Left ventricle myocardium superior (tissue), 1 donor: Measurements from ENCODE around the gene CSNK1G1. TPM values are rescaled to one million over a fixed set of nuclear protein-coding genes. Genes with fewer than 3 reads are reported as not detected.
A peak's percentile ranks its signal among the peaks of the same experiment; 100 is the strongest.
"Not testable (repeated sequence)": the region's sequence is repeated elsewhere in the genome, so short reads cannot be mapped to it uniquely, and the experiment has no call there.

Experiments used
- ATAC-seq: fragments of 200-7000 bp; cut with Tn5 transposase; one replicate; pipeline ENCODE4 v1.9.1; 2020; ENCODE audit warnings: mild to moderate bottlenecking, moderate library complexity
- DNase-seq: peaks from one replicate; pipeline ENCODE4 v3.0.0-alpha.2; 2020
- intact Hi-C: fragments of 100-400 bp; cut with micrococcal nuclease; formaldehyde crosslinking; loops from one replicate; pipeline ENCODE4 v1.11.0; 2022
- total RNA-seq: library from RNA; stranded (reverse); fragmentation: NEBNext Ultra II Directional; extraction: Animal tissue kit (Norgen Biotek cat#: 25700); gene quantifications from one replicate; pipeline ENCODE4 v1.2.1, GENCODE V29; 2021
- donor health status: DM: no; HTN: yes; CAD: no; lungs with severe emphysema.

Gene CSNK1G1
- total RNA-seq, 1 donor from 2014 or later: 8.2 TPM

GRCh38 chr15:64249883-64250575, 105.9 kb downstream of the CSNK1G1 start:
- no peak for DNase-seq
- no peak for ATAC-seq
- intact Hi-C loops: no loop called here

- DNase-seq (no peak), ATAC-seq (no peak)
- intact Hi-C loops: no loop called here
Measured at GRCh38 chr15:64249406-64249805, 106.6 kb downstream of the CSNK1G1 start.

GRCh38 chr15:64247906-64248541, 107.9 kb downstream of the CSNK1G1 start:
- ATAC-seq (peak; percentile 80), DNase-seq (no peak)
- intact Hi-C loops: no loop called here

- ATAC-seq (no peak), DNase-seq (no peak)
- intact Hi-C loops: no loop called here
Measured at GRCh38 chr15:64247535-64247905, 108.5 kb downstream of the CSNK1G1 start.

- DNase-seq: no peak
- intact Hi-C loops: no loop called here
- no peak for ATAC-seq
Measured at GRCh38 chr15:64246364-64247189, 109.4 kb downstream of the CSNK1G1 start.

DNA sequence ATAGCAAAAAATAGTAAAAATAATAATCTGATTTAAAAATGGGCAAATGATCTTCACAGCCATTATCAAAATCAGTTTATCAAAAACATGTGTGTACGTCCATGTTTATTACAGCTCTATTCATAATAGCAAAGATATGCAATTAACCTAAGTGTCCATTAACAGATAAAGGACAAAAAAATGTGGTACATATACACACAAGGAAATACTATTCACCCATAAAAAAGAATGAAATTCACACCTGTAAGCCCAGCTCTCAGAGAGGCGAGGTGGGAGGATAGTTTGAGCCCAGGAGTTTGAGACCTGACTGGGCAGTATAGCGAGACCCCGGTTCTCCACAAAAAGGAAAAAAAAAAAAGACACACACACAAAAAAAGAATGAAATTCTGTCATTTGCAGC, 110.6 kb downstream of the CSNK1G1 start:
- no peak for DNase-seq
- intact Hi-C loops: no loop called here
- no peak for ATAC-seq

DNA sequence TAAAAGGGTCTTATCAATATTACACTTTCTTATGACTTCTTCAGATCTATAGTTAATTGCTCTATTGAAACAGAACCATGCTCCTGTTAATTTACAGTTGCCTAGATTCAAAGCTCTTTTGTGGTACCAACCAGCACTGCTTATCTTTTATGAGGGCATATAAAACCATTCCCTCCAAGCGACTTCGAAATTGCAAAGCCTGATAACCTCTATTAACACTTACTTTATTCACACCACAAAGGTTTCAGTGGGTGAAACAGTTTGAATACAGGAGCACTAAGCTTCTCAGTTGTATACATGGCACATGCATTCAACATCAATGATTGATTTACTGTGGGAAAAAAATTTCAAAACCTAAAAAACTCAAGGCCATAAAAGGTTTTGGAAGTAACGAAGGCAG, 118.3 kb downstream of the CSNK1G1 start:
- no peak for ATAC-seq
- no peak for DNase-seq
- intact Hi-C loops: no loop called here

- DNase-seq: no peak
- no peak for ATAC-seq
- intact Hi-C loops: no loop called here
Measured at GRCh38 chr15:64236156-64236894, 119.6 kb downstream of the CSNK1G1 start.

- intact Hi-C loops: no loop called here
- ATAC-seq (no peak), DNase-seq (no peak)
Measured at GRCh38 chr15:64235552-64235951, 120.4 kb downstream of the CSNK1G1 start.

DNA sequence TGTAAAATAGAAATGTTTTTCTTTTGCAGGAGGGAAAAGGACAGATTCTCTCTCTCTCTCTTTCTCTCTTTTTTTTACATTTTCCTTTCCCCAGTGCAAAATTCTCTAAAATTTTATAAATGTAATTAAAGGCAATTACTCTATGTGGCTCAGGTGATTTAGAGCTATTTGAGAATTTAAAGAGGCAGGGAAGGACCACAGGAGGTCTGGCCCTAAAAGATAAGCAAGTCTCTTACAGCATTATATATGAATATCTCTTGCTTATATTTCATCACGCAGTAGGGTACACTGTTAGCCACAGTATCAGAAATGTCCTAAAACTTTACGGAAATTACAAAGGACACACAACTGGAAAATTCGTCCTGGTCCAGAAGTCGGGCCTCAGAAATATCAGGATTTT, 122.7 kb downstream of the CSNK1G1 start:
- intact Hi-C loops: no loop called here
- DNase-seq: no peak
- ATAC-seq: no peak

GRCh38 chr15:64232400-64232799, 123.6 kb downstream of the CSNK1G1 start:
- DNase-seq (no peak), ATAC-seq (no peak)
- intact Hi-C loops: no loop called here

GRCh38 chr15:64229129-64229724, 126.7 kb downstream of the CSNK1G1 start:
- DNase-seq (no peak), ATAC-seq (no peak)
- intact Hi-C loops: no loop called here

GRCh38 chr15:64225804-64226203, 130.2 kb downstream of the CSNK1G1 start:
- ATAC-seq: no peak
- no peak for DNase-seq
- intact Hi-C loops: no loop called here

GRCh38 chr15:64224511-64224910, 131.5 kb downstream of the CSNK1G1 start:
- DNase-seq (no peak), ATAC-seq (peak; percentile 61)
- intact Hi-C loops: no loop called here

GRCh38 chr15:64223882-64224281, 132.1 kb downstream of the CSNK1G1 start:
- intact Hi-C loops: no loop called here
- no peak for DNase-seq

GRCh38 chr15:64222573-64223366, 133.2 kb downstream of the CSNK1G1 start:
- intact Hi-C loops: no loop called here
- DNase-seq: no peak
- no peak for ATAC-seq

More at GRCh38 chr15:64223882-64224281, 132.1 kb downstream of the CSNK1G1 start:
- ATAC-seq: no peak

DNA sequence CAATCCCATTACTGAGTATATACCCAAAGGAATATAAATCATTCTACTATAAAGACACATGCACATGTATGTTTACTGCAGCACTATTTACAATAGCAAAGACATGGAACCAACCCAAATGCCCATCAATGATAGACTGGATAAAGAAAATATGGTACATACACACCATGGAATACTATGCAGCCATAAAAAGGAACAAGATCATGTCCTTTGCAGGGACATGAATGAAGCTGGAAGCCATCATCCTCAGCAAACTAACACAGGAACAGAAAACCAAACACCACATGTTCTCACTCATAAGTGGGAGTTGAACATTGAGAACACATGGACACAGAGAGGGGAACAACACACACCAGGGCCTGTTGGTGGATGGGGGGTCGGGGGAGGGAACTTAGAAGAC, 134.1 kb downstream of the CSNK1G1 start:
- ATAC-seq, DNase-seq, intact Hi-C loops: not testable (repeated sequence)

- intact Hi-C loops, ATAC-seq, DNase-seq: not testable (repeated sequence)
Measured at GRCh38 chr15:64217429-64217750, 138.6 kb downstream of the CSNK1G1 start.
